Stimulated activated CD4-positive, alpha-beta T cell treated with anti-CD3 and anti-CD28 coated beads, Interleukin-1b, Interleukin-23, amount 100 ng/mL, for 24 hours (primary cell): ENCODE measurements around the gene HRK.

Experiments
- DNase-seq, 4 experiments: peaks; one replicate each; pipeline ENCODE4 v3.0.0-alpha.2; 2020; ENCODE audit warnings: low read depth in 4 of 4, low spot score in 1 of 4

HRK gene

DNA sequence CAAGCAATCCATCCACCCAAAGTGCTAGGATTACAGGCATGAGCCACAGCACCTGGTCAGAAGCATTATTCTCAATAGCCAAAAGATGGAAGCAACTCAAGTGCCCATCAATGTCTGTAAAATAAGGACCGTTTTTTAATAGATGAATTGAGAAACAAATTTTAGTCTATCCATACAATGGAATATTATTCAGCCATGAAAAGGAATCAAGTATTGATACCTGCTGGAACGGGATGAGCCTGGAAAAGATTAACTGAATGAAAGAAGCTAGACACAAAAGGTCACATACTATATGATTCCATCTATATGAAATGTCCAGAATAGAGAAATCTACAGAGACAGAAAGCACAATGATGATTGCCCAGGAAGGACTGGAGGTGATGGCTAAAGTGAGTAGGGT is 20.4 kb upstream of the HRK start:
- no peak for DNase-seq

GRCh38 chr12:116898669-116899068 is 17.4 kb upstream of the HRK start:
- DNase-seq = no peak

GRCh38 chr12:116897476-116897875 is 16.2 kb upstream of the HRK start:
- no peak for DNase-seq

DNA sequence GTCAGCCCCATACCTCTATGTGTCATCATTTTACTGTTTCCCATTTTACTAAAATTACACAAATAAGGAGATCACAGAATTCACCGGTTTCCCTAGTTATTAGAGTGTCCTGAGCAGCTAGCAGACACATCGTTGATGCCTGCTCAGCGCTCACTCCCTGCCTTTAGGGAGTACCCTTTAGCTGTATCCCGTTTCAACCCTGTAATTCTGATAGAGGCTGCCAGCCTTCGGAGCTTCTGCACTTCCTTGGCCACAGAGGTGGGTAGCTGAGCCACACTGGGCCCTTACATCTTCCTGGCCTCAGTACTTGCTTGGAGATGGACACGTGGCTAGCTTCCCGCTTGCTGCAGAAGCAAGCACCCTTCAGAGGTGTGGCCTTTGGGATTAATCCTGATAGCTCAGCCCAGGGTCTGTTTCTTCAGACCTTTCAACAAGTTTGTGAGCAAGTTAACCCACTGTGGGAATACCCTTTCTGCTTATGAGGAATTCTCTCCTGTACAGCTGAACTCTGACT is 15.2 kb upstream of the HRK start:
- no peak for DNase-seq

- DNase-seq = no peak
Measured at GRCh38 chr12:116894913-116895312, 13.7 kb upstream of the HRK start.

DNA sequence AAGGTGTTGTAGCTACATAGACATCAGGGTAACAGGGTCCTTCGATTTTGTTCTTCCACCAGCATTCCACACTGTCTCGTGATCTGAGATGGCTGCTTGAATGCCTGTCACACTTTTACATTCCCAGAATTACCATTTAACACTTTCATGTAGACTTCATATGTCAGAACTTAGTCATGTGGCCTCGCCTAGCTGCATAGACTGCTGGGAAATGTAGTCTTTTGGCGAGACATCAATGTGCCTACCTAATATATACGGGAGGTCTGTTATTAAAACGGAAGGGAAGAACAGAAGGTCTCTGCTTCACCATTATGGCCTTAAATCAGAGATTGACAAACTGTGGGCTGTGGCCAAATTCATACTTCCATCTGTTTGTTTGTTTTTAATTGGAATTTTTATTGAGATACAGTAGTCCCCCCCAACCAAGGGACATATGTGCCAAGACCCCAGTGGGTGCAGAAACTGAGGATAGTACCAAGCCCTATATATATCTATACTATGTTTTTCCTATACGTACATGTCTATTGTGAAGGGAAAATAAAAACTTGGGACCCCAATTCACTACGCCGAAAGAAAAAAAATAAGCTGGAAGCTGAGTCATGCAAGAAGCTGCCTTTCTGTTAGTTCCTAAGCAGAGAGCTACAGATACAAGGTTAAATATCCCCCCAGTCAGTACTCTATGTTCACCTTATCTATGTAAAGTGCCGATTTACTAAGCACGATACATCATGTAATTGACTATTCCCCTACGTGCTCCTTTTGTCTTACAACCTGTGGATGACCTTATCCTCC is 11.3 kb upstream of the HRK start:
- DNase-seq = no peak

GRCh38 chr12:116891019-116891418 is 9.8 kb upstream of the HRK start:
- DNase-seq = no peak

DNA sequence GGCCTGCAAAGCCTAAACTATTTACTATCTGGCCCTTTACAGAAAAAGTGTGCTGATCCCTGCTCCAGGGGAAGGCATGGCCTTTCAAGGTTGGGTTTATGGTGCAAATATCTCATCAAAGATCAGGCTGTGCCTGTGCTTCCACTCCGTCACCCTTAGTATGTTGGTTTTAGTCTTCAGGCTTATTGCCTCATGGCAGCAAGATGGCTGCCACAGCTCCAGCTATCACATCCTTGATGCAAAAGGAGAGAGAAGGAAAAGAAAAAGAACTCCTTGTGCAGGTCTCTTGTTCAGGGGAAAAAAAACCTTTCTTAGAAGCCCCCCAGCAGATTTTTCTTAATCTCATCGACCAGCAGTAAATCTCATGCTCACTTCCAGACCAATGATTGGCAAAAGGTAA is 9.1 kb upstream of the HRK start:
- no peak for DNase-seq

GRCh38 chr12:116887897-116888296 is 6.7 kb upstream of the HRK start:
- no peak for DNase-seq

DNA sequence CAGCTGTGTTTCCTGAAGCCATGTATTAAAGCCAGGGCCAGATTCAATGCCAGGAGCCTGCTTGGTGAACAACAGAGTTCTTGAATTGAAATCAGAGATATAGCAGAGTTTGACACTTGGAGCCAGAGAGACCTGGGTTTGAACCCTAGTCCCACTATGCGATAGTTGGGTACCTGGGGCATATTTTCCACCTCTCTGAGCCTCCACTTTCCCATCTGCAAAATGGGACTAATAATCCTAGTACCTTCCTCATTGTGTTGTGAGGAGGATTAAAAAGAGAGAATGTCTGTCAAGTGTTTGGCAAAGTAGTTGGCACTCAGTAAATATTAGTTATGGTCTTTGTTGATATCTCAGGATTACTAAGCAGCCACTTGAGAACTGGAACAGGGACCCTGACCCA is 6.0 kb upstream of the HRK start:
- DNase-seq = no peak

GRCh38 chr12:116885491-116885890 is 4.2 kb upstream of the HRK start:
- DNase-seq = no peak

GRCh38 chr12:116884871-116885270 is 3.6 kb upstream of the HRK start:
- DNase-seq = no peak

DNA sequence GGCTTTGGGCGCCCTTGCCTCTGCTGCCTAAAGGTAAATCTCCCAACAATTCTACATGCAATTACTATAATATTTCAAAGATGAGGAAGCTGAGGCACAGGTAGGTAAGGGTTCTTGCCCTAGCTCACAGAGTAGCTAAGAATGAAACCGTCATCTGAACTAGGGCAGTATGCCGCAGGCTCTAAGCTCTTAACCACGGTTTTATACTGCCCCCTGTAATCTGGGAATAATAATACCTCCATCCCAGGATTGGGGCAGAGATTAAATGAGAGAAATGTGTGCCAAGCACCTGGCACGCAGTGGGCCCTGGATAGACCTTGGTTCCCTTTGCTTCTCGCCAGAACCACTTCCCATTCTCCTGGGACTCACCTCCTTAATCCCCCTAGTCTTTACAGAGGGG is 1.5 kb upstream of the HRK start:
- no peak for DNase-seq

- no peak for DNase-seq
Measured at GRCh38 chr12:116881877-116882507, 751 bp upstream of the HRK start.

- peak in 1 of 4 experiments; percentile 32 for DNase-seq
Measured at GRCh38 chr12:116880817-116881324, 370 bp downstream of the HRK start.

DNA sequence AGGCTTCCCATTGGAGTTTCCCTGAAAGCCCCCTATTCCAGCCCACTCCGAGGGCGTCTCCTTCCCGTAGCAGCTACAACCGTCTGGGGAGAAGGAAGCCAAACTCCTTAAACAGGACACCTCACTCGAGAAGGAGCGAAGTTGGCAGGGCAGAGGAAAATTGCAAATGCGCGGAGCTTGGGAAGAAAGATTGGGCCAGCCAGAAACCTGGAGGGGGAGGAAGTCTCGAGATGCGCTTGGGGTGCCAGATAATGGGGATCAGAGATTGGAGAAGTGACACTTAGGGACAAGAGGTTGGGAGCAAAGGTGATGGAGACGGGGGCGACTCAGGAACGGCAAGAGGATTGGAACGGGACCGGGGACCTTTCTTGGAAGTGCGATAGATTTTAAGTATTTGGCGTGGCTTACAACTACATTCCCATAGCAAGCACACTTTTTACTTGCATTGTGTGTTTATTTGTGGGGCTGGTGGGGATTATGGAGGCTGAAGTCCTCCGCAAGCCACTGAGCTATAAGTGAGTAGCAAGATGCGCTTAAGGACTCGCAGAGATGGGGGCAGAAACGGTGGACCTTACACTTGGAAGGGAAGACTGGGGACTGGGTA is 926 bp downstream of the HRK start:
- DNase-seq = no peak

DNA sequence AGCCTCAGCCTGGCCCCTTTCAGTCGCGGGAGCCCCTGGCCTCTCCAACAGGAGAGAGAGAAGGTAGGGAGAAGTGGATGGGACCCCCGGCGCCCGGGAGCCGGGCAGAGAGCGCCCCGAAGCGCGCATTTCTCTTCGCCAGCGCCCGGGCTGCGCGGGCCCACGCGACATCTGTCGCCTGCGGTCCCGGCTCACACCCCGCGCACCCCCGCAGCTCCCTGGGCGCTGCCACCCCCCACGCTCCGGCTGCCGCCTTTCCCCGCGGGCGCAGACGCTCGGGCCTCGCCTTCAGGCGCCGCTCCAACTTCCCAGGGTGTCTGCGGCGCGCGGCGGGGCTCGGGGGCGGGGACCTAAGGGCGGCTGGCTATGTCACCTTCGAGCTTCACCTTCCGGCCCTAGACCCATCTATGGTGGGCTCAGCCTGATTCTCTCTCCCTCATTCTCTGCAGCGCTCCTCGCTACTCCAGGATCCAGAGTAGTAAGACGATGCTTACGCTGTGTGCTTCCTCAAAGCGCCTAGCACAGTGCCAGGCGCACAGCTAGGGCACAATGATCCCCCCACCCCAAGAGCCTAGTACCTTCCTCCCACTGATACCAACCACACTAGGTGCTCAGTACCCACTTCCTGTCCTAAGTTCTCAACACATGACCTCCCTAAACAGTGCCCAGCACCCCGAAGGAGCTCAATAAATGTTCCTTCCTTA is 1.6 kb downstream of the HRK start:
- DNase-seq = no peak

GRCh38 chr12:116878567-116879508 is 2.4 kb downstream of the HRK start:
- DNase-seq = no peak

- DNase-seq = no peak
Measured at GRCh38 chr12:116876151-116876869, 4.9 kb downstream of the HRK start.
